GM19035 (cell line): ENCODE data around the gene ACR.

Experiments
- ATAC-seq: cut with Tn5 transposase; IDR thresholded peaks from one replicate; pipeline ENCODE4 v1.9.1; 2021; ENCODE audit not compliant: unreplicated experiment

ACR gene

GRCh38 chr22:50716290-50717024, 21.5 kb upstream of the ACR start:
- ATAC-seq = no peak

GRCh38 chr22:50717709-50718351, 20.2 kb upstream of the ACR start:
- no peak for ATAC-seq

- no peak for ATAC-seq
These were observed 19.7 kb upstream of the ACR start for GRCh38 chr22:50718352-50718709.

- ATAC-seq = no peak
These were observed 18.1 kb upstream of the ACR start for GRCh38 chr22:50719814-50720300.

GRCh38 chr22:50720301-50721256, 17.4 kb upstream of the ACR start:
- ATAC-seq = no peak

DNA sequence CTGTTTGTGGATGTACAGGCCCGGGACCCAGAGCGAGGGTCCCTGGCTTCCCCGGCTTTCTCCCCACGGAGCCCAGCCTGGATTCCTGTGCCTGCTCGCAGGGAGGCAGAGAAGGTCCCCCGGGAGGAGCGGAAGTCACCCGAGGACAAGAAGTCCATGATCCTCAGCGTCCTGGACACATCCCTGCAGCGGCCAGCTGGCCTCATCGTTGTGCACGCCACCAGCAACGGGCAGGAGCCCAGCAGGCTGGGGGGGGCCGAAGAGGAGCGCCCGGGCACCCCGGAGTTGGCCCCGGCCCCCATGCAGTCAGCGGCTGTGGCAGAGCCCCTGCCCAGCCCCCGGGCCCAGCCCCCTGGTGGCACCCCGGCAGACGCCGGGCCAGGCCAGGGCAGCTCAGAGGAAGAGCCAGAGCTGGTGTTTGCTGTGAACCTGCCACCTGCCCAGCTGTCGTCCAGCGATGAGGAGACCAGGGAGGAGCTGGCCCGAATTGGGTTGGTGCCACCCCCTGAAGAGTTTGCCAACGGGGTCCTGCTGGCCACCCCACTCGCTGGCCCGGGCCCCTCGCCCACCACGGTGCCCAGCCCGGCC, 16.7 kb upstream of the ACR start:
- ATAC-seq = no peak

DNA sequence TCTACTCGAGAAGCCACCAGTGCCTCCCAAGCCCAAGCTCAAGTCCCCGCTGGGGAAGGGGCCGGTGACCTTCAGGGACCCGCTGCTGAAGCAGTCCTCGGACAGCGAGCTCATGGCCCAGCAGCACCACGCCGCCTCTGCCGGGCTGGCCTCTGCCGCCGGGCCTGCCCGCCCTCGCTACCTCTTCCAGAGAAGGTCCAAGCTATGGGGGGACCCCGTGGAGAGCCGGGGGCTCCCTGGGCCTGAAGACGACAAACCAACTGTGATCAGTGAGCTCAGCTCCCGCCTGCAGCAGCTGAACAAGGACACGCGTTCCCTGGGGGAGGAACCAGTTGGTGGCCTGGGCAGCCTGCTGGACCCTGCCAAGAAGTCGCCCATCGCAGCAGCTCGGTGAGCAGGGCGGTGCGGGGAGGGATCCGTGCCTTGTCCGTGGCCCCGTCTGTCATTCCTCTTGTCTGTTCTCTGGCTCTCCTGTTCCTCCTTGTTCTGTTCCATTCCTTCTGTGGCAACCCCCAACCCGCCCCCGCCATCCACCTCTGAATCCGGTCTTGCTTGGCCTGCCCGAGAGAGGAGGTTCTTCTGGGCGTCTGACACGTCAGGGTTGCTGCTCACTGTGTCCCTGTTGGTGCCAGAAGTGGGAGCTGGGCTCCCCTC, 15.8 kb upstream of the ACR start:
- ATAC-seq = no peak

GRCh38 chr22:50722716-50723428, 15.1 kb upstream of the ACR start:
- ATAC-seq = no peak

DNA sequence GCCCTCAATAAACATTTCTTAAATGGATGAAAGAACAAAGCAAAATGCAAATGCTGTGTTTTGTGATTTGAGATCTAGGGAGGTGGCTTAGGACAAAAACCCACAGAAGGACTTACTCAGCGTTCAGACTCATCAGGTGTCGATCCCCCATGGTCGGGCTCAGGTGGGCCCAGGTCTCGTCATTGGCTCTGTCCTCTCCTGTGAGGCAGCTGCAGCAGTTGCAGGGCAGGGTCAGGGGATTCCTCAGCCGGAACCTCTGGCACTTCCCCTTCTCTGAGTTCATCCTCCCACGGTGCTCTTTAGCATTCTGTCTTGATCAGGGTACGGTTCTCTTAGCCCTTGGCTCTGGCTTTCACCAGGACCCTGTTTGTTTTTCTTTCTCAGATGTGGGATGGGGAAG, 14.0 kb upstream of the ACR start:
- no peak for ATAC-seq

DNA sequence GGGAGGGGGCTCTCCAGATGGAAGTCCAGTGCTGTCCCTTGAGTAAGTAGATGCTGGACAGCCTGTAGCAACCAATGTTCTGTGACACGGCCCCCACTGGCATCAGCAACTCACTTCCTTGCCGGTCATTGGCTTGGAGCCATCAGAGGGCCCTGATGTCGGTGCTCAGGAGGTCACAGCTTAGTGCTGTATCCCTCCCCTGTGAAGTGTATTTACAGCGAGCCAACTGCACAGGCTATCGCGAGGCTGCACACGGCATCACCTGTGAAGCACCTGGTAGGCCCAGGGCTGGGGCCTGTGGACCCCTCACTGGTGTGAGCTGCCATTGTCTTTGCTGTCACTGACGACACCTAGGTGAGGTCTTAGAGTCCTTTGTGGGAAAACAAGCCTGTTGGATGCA, 13.4 kb upstream of the ACR start:
- ATAC-seq = no peak

GRCh38 chr22:50725597-50725996, 12.4 kb upstream of the ACR start:
- ATAC-seq = no peak

GRCh38 chr22:50726643-50727340, 11.2 kb upstream of the ACR start:
- ATAC-seq = no peak

GRCh38 chr22:50727678-50728522, 10.1 kb upstream of the ACR start:
- ATAC-seq = no peak

- ATAC-seq = no peak
These were observed 9.5 kb upstream of the ACR start for GRCh38 chr22:50728523-50728931.

GRCh38 chr22:50729391-50730012, 8.5 kb upstream of the ACR start:
- no peak for ATAC-seq

DNA sequence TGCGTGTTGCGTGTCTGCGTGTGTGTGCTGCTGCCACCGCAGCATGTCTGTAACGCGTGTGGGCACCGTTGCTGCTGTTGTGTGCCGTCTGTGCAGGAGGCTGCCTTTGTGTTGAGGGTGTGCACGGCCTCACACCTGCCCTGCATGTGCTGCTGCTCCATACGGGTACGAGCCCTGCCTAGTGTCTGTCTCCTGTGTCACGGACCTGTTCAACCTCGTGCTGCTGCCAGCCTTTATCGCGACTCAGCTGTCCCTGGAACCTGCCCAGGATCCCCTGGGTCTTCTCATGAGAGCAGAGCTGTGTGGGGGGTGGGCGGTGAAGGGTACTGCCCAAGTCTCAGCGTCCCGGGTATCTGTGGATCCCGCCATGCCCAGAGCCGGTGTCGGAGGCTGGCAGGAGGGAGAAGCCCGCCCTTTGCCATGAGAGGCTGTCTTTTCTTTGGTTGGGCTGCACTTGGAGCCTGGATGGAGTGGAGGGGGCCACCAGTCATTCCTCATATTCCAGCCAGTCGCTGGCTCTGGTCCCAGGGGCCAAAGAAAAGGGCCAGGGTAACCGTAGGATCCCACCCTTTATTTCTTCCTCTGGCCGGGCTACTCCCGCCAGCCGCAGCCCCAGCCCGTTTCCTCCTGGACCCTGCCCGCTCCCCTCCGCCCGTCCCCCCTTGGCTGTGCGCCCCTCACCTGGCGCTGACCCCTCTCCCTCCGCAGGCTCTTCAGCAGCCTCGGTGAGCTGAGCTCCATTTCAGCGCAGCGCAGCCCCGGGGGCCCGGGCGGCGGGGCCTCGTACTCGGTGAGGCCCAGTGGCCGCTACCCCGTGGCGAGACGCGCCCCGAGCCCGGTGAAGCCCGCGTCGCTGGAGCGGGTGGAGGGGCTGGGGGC, 7.8 kb upstream of the ACR start:
- no peak for ATAC-seq
